Left forelimb (tissue), 1 donor: ENCODE measurements around the gene RGS14.
"Not testable (repeated sequence)": the region's sequence is repeated elsewhere in the genome, so short reads cannot be mapped to it uniquely, and the experiment has no call there.

Experiments
- DNase-seq: peaks from one replicate; pipeline ENCODE4 v3.0.0-alpha.2; 2018; ENCODE audit warnings: low spot score

The RGS14 gene

GRCh38 chr5:177402271-177403043 is 44.7 kb downstream of the RGS14 start:
- no peak for DNase-seq

DNA sequence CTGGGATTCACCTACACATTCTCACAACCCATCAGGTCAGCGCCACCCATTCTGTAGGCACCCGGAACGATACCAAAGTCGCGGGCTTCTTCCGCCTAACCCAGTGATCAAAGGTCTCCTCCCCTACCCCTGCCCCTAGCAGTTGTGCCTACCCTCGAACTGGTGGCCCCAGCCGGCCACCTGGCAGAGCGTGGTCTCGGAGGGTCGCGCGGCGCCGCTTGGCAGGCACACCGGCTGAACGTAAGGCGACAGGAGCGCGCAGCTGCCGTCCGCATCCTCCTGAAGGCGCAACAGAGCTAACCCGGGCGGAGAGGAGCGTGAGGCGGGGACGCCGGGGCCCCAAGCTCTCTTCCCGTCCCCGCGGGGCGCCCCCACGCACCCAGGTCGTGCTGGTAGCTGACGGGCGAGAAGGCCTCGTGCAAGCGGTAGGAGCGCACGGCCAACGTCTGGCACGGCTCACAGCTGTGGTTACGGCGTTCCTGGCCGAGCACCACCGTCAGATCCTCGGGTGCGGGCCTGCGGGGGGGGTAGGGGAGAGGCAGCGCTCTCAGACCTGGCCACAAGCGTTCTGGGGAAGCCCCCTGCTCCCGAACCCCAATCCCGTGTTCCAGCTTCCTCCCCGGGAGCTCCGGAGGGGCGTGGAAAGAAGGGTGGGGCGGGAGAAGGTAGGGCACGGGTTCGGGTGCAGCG is 45.5 kb downstream of the RGS14 start:
- DNase-seq = no peak

DNA sequence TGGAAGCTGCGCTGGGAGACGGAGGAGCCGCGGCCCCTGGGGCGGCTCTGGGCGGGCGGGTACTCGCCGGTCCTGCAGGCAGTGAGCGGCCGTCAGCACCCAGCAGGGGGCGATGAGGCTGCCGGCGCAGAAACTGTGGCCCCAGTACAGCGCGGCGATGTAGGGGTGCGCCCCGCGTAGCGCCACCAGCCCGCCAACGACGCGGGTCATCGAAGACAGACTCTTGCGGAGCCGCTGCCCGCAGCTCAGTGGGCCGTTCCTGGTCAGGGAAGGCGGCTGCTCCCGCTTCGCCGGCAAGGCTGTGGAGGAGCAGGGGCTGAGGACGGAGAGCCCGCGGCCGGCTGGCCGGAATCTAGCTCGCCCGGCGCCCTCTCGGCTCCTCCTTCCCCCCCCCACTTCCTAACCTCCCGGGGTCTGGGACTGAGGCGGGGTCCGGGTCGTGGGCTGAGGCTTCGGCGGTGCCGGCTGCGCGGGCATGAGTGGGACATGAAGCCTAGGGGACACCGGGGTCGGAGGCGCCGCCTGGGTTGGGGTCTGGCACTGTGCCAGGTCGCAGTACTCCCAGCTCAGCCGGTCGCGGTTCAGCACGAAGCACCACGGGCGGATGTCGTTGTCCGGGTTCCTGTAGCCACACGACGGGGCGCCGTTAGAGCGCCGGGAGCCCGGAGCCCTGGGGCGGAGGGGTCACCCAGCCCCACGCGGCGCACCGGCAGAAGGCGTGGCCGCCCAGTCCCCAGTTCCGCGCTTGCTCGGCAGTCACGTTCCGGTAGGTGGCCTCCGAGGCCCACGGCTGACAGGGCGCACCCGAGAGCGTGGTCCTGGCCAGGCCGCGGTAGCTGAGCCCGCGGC is 46.3 kb downstream of the RGS14 start:
- peak; percentile 81 for DNase-seq

GRCh38 chr5:177404641-177405179 is 47.0 kb downstream of the RGS14 start:
- no peak for DNase-seq

DNA sequence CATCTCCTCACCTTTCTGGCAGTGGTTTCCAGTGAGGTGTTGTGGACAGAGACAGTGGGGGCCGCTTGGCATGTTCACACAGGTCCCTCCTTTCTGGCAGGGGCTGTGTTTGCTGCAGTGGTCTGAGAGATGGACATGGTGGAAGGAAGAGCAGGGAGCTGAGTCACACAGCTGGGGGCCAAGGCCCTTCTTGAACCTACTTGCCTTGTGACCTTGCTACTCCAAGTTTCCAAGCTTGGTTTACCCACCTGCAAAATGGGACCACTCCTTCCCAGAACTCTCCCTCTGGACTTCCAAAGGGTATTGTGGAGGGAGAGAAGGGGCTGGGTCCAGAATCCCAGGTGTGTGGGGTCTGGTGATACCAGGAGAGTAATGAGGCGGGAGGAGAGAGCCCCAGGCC is 47.6 kb downstream of the RGS14 start:
- no peak for DNase-seq

- DNase-seq = no peak
These were observed 48.1 kb downstream of the RGS14 start for GRCh38 chr5:177405805-177406204.

DNA sequence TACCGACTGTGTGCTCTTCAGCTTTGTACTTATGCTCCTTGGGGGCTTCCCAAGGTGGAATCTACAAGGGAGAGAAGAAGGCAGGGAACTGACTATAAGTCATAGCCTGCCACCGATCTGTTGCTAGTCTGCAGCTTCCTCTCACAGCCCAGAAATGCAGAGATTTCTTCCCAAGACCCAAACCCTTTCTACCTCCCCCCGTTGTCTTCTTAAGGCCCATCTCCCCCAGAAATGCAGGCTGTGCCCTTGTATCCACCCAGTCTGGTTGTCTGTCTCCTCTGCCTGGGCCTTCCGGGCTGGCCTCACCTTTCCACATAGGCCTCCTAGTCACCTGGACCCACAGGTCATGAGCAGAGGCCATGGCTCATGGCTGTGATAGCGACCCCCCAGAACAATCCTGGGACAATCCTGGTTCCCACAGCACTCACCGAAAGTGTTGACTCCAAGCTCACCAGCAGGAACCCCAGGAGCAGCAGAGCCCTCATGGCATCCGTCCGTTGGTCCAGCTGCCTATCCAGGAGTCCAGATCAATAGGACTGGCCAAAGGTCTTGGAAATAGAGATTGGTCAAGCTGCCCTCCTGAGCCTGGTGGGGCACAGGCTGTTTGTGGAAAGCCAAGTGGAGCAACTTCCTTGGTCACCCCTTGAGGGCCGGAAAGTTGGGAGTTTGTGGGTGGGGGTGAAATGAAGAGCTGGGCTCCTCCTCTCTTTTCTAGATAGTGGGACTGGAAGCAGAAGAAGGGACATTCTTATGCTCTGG is 51.5 kb downstream of the RGS14 start, which contains the start of gene F12:
Gene F12, minus strand, starts transcription at position 522 of the 759 bp plus-strand sequence. Its CDS starts 37 bp downstream, at position 485.
- DNase-seq = no peak

DNA sequence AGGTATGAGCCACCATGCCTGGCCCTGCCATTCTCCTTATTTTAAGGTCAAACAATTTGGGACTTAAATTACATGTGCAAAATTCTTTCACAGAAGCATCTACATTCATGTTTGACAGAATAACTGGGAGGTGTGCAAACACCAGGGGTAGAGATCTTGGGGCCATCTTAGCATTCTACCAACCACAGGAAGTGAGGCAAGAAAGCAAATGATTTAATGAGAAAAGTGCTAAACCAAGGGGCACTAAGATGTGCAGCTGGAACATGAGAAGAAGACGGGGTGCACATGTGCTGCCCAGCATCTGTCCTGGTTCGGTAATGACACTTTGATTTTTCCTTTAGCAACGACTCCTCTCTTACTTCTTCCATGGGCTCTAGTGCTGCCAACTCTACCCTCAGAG is 52.9 kb downstream of the RGS14 start:
- no peak for DNase-seq

DNA sequence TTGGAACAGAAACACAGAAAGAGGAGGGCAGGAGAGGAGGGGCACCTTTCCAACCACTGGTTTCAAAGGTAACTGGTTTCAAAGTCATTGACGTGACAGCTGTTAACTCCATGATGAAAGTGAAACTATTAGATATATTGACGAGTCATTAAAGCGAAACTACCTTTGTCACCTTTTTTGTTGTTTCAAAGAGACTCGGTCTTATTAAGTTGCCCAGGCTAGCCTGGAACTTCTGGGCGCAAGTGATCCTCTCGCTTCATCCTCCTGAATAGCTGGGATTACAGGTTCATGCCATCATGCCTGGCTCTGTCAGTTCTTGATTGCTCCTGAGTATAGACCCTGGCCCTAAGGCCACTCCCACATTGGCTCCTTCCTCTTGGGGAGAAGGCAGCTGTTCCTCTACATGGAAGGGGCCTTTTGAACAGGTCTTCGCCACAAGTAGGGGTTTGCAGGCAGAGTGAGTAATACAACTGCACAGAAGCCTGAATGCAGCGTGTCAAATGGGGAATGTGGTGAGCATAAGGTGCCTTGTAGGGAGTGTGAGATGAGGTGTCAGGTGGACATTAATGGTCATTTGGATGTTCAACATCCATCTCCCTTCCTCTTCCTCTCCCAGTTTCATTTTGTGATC is 55.0 kb downstream of the RGS14 start:
- DNase-seq = no peak

DNA sequence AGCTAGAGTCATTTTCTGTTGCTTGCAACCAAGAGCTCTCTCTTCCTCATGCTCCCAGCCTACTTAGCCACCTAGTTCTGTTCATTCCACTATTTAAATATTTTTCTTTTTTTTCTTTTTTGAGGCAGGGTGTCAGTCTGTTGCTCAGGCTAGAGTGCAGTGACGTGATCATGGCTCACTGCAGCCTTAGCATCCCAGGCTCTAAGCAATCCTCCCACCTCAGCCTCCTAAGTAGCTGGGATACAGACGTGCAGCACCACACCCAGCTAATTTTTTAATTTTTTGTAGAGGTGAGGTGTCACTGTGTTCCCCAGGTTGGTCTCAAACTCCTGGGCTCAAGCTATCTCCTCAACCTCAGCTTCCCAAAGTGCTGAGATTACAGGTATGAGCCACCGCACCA is 56.8 kb downstream of the RGS14 start:
- DNase-seq = no peak

- DNase-seq = not testable (repeated sequence)
These were observed 59.4 kb downstream of the RGS14 start for GRCh38 chr5:177417081-177417480.

GRCh38 chr5:177419046-177419445 is 61.3 kb downstream of the RGS14 start:
- no peak for DNase-seq

DNA sequence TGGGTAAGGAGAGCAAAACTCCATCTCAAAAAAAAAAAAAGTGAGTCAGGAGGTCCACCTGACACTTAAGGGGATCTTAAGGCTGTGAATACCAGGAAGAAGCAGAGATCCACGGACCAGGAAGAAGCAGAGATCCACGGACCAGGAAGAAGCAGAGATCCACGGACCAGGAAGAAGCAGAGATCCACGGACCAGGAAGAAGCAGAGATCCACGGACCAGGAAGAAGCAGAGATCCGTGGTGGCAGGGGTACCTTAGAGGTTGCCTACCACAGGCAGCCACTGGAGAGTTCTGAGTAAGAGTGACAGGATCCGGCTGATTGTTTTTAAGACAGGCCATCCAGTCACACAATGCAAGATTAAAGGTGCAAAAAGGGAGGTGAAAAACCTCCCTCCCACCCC is 62.7 kb downstream of the RGS14 start:
- DNase-seq = not testable (repeated sequence)

DNA sequence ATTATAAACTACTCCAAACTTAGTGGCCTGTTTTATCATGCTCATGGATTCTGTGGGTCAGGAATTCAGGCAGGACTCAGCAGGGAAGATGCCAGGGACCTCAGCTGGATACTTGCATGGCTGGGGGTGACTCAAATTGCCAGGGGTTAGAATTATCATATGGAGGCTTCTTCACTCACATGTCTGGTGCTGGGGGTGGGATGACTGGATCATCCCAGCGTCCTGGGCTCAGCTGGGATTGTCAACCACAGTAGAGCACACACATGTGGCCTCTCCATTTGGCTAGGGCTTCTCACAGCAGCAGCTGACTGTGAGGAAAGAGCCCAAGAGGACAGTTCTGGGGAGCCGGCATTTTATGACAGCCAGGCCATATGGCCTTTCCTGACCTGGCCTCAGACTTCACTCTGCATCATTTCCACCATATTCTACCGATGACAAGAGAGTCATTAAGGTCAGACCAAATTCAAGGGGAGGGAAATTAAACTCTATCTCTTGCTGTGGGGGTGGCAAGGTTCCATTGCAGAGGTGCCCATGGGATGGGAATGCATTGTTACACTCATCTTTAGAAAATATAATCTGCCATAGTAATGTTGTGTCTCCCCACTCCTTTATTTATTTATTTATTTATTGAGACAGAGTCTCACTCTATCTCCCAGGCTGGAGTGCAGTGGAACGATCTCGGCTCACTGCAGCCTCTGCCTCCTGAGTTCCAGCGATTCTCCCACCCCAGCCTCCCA is 63.5 kb downstream of the RGS14 start:
- DNase-seq = no peak
